ENCODE measurements around the gene NACC2.
"Not testable (repeated sequence)": the region's sequence is repeated elsewhere in the genome, so short reads cannot be mapped to it uniquely, and the experiment has no call there.

NACC2 gene

GRCh38 chr9:136047076-136047774 lies 47.9 kb downstream of the NACC2 start:
- no peak for DNase-seq (ENCODE audit: low read depth in 1 of 2, low spot score in 1 of 2)

GRCh38 chr9:136046554-136046920 lies 48.6 kb downstream of the NACC2 start:
- DNase-seq (ENCODE audit: low read depth in 1 of 2, low spot score in 1 of 2): no peak

GRCh38 chr9:136045595-136046553 lies 49.2 kb downstream of the NACC2 start:
- no peak for DNase-seq (ENCODE audit: low read depth in 1 of 2, low spot score in 1 of 2)

GRCh38 chr9:136044971-136045594 lies 50.0 kb downstream of the NACC2 start:
- DNase-seq (ENCODE audit: low read depth in 1 of 2, low spot score in 1 of 2): no peak

GRCh38 chr9:136044207-136044970 lies 50.7 kb downstream of the NACC2 start:
- no peak for DNase-seq (ENCODE audit: low read depth in 1 of 2, low spot score in 1 of 2)

- DNase-seq (ENCODE audit: low read depth in 1 of 2, low spot score in 1 of 2): no peak
These were observed 51.6 kb downstream of the NACC2 start for GRCh38 chr9:136043441-136043991.

- DNase-seq (ENCODE audit: low read depth in 1 of 2, low spot score in 1 of 2): no peak
These were observed 52.5 kb downstream of the NACC2 start for GRCh38 chr9:136042541-136042940.

- DNase-seq (ENCODE audit: low read depth in 1 of 2, low spot score in 1 of 2): not testable (repeated sequence)
These were observed 54.2 kb downstream of the NACC2 start for GRCh38 chr9:136040848-136041247.

GRCh38 chr9:136039488-136039887 lies 55.6 kb downstream of the NACC2 start:
- DNase-seq (ENCODE audit: low read depth in 1 of 2, low spot score in 1 of 2): no peak

GRCh38 chr9:136036848-136037247 lies 58.2 kb downstream of the NACC2 start:
- no peak for DNase-seq (ENCODE audit: low read depth in 1 of 2, low spot score in 1 of 2)

- no peak for DNase-seq (ENCODE audit: low read depth in 1 of 2, low spot score in 1 of 2)
These were observed 59.0 kb downstream of the NACC2 start for GRCh38 chr9:136036050-136036449.

- DNase-seq (ENCODE audit: low read depth in 1 of 2, low spot score in 1 of 2): no peak
These were observed 63.1 kb downstream of the NACC2 start for GRCh38 chr9:136031741-136032730.

- no peak for DNase-seq (ENCODE audit: low read depth in 1 of 2, low spot score in 1 of 2)
These were observed 64.0 kb downstream of the NACC2 start for GRCh38 chr9:136031094-136031493.

- no peak for DNase-seq (ENCODE audit: low read depth in 1 of 2, low spot score in 1 of 2)
These were observed 65.5 kb downstream of the NACC2 start for GRCh38 chr9:136029556-136029955.

- no peak for DNase-seq (ENCODE audit: low read depth in 1 of 2, low spot score in 1 of 2)
These were observed 66.2 kb downstream of the NACC2 start for GRCh38 chr9:136028760-136029470.

GRCh38 chr9:136026943-136027289 lies 68.2 kb downstream of the NACC2 start:
- DNase-seq (ENCODE audit: low read depth in 1 of 2, low spot score in 1 of 2): not testable (repeated sequence)

- no peak for DNase-seq (ENCODE audit: low read depth in 1 of 2, low spot score in 1 of 2)
These were observed 68.7 kb downstream of the NACC2 start for GRCh38 chr9:136026266-136026942.

- no peak for DNase-seq (ENCODE audit: low read depth in 1 of 2, low spot score in 1 of 2)
These were observed 69.6 kb downstream of the NACC2 start for GRCh38 chr9:136025481-136025880.
